CD4-positive, alpha-beta T cell (primary cell): ENCODE measurements around the gene KCTD21. TPM values are rescaled to one million over a fixed set of nuclear protein-coding genes. Genes with fewer than 3 reads are reported as not detected.

Experiments
- ATAC-seq: fragments of 200-7000 bp; cut with Tn5 transposase; one replicate; pipeline ENCODE4 v1.10.0; 2022; ENCODE audit warnings: mild to moderate bottlenecking; ENCODE audit not compliant: poor library complexity
- CTCF ChIA-PET: fragments of 350-600 bp; sonication (Branson Sonifier 250); formaldehyde crosslinking; loops from one replicate; lab custom pipeline; 2021; ENCODE audit warnings: antibody characterized with exemption, inconsistent platforms; lab: Charles Lee
- POLR2A ChIA-PET: fragments of 350-600 bp; sonication (Branson Sonifier 250); formaldehyde crosslinking; loops from one replicate; lab custom pipeline; 2021; ENCODE audit warnings: antibody characterized with exemption, inconsistent platforms; lab: Charles Lee
- DNase-seq, 14 experiments: peaks; one replicate each; pipeline ENCODE4 v3.0.0-alpha.2; 2013 to 2020; ENCODE audit warnings: mixed read lengths in 2 of 14
- H3K27ac ChIP-seq, 2 donors: one replicate each; pipeline versions ENCODE4 v1.5.1 to v1.7.0; 2013; ENCODE audit warnings: low read length in 2 of 2, low read depth in 1 of 2, mild to moderate bottlenecking in 1 of 2
- H3K27me3 ChIP-seq, 2 experiments: 1 replicate in 1 of 2; 2 replicates in 1 of 2; pipeline versions ENCODE4 v1.6.1 to v1.7.0; 2013; ENCODE audit warnings: low read length in 2 of 2, control low read depth in 1 of 2, mild to moderate bottlenecking in 1 of 2, moderate library complexity in 1 of 2; ENCODE audit not compliant: insufficient read depth in 2 of 2, control insufficient read depth in 1 of 2
- H3K36me3 ChIP-seq: one replicate; pipeline ENCODE4 v1.6.1; 2013; ENCODE audit warnings: low read length, control low read depth; ENCODE audit not compliant: insufficient read depth
- H3K4me1 ChIP-seq: one replicate; pipeline ENCODE4 v1.6.1; 2013; ENCODE audit warnings: low read length, control low read depth; ENCODE audit not compliant: insufficient read depth
- H3K4me3 ChIP-seq: one replicate; pipeline ENCODE4 v1.5.1; 2013; ENCODE audit warnings: mild to moderate bottlenecking, low read length, moderate library complexity
- H3K9me3 ChIP-seq, 2 experiments: 1 replicate in 1 of 2; 2 replicates in 1 of 2; pipeline versions ENCODE4 v1.6.1 to v1.7.0; 2013; ENCODE audit warnings: low read length in 2 of 2, mild to moderate bottlenecking in 2 of 2, control low read depth in 1 of 2, moderate library complexity in 1 of 2; ENCODE audit not compliant: control insufficient read depth in 1 of 2, insufficient read depth in 1 of 2
- H3K27ac Mint-ChIP-seq: one replicate; pipeline ENCODE4 v1.8.0; 2020; ENCODE audit warnings: mixed read lengths
- H3K27me3 Mint-ChIP-seq: one replicate; pipeline ENCODE4 v1.8.0; 2021; ENCODE audit warnings: mixed read lengths
- H3K36me3 Mint-ChIP-seq: one replicate; pipeline ENCODE4 v1.8.0; 2021; ENCODE audit warnings: low read depth, mixed read lengths
- H3K4me1 Mint-ChIP-seq: one replicate; pipeline ENCODE4 v1.8.0; 2021; ENCODE audit warnings: low read depth, mixed read lengths
- H3K4me3 Mint-ChIP-seq: one replicate; pipeline ENCODE4 v1.8.0; 2020; ENCODE audit warnings: mild to moderate bottlenecking, mixed read lengths
- H3K9me3 Mint-ChIP-seq: one replicate; pipeline ENCODE4 v1.8.0; 2020; ENCODE audit warnings: mixed read lengths
- CTCF ChIP-seq: fragments of 200-600 bp; IDR thresholded peaks from one replicate; pipeline ENCODE4 v1.8.0; 2022; ENCODE audit warnings: antibody characterized with exemption, mild to moderate bottlenecking
- intact Hi-C, 2 experiments: fragments of 100-400 bp; cut with DNase I in 1 of 2; cut with micrococcal nuclease in 1 of 2; formaldehyde crosslinking; loops; one replicate each; pipeline versions ENCODE4 v1.15.1 to v1.9.0; 2023 to 2025; cut with DNase I, micrococcal nuclease
- total RNA-seq, 174 experiments: library from RNA in 2 of 174; stranded (reverse) in 2 of 174; gene quantifications; one replicate each; pipeline ENCODE4 v1.2.3 and lab custom pipeline; 2021 to 2026

KCTD21 gene
- total RNA-seq, 2 experiments from 2014 or later, result 3.5 to 6.5 TPM

- Histone ChIP-seq H3K9me3 (no peaks in the 10 kb centered on the region), H3K27me3 (no peaks in the 10 kb centered on the region), H3K4me3 (peak overlapping the region; percentile 30), H3K36me3 (peaks cover 16% of the 10 kb centered on the region), H3K27ac (peak overlapping the region; percentile 53 to 98), H3K4me1 (peaks cover 64% of the 10 kb centered on the region)
- ChIA-PET CTCF (interaction anchor here (0.6 to 1.8 kb wide), 9 partner anchors 11 to 362 kb away, joined by 3 to 15 read pairs (median 4); partner anchors contain the start of genes ALG8, KCTD21 and USP35), POLR2A (interaction anchor here (0.6 to 4.3 kb wide), 6 partner anchors 9 to 362 kb away, joined by 3 to 51 read pairs (median 4); partner anchors contain the start of genes ALG8, INTS4, KCTD21 and USP35)
- ATAC-seq (peak; percentile 76), DNase-seq (peak; percentile 43 to 93 (median 60))
- no peak for TF ChIP-seq CTCF
- intact Hi-C loops, result loop anchor here (1.0 to 2.0 kb wide), 4 partner anchors 14 to 123 kb away; partner anchors contain the start of genes KCTD21 (in 2 of the 2), USP35 (in 2 of the 2), ALG8 (in 1 of the 2) and NDUFC2 (in 1 of the 2)
- no peaks in the 10 kb centered on the region for H3K9me3 Mint-ChIP-seq
- no peaks in the 10 kb centered on the region for H3K27me3 Mint-ChIP-seq
- H3K36me3 Mint-ChIP-seq, result peaks cover 26% of the 10 kb centered on the region
- H3K4me1 Mint-ChIP-seq, result peaks cover 51% of the 10 kb centered on the region
- H3K4me3 Mint-ChIP-seq, result peak overlapping the region; percentile 86
- peak overlapping the region; percentile 98 for H3K27ac Mint-ChIP-seq
These were observed 14.3 kb upstream of the KCTD21 start for GRCh38 chr11:78202733-78203167.

GRCh38 chr11:78201096-78201818, 12.8 kb upstream of the KCTD21 start:
- peaks cover 58% of the 10 kb centered on the region for H3K4me1 ChIP-seq
- no peaks in the 10 kb centered on the region for H3K27me3 ChIP-seq
- ATAC-seq (no peak), DNase-seq (peak in 3 of 14 experiments; percentile 26 to 47 (median 36))
- H3K4me3 ChIP-seq, result no peak overlapping the region
- no peaks in the 10 kb centered on the region for H3K9me3 ChIP-seq
- H3K36me3 Mint-ChIP-seq, result peaks cover 27% of the 10 kb centered on the region
- H3K27ac ChIP-seq, result peak overlapping the region; percentile 16 to 98
- intact Hi-C loops, result no loop called here
- H3K4me1 Mint-ChIP-seq, result peaks cover 52% of the 10 kb centered on the region
- no peaks in the 10 kb centered on the region for H3K27me3 Mint-ChIP-seq
- H3K36me3 ChIP-seq, result peaks cover 13% of the 10 kb centered on the region
- no peaks in the 10 kb centered on the region for H3K9me3 Mint-ChIP-seq
- TF ChIP-seq CTCF, result no peak
- peak overlapping the region; percentile 98 for H3K27ac Mint-ChIP-seq
- CTCF ChIA-PET, result interaction anchor here (1.3 to 1.8 kb wide), 3 partner anchors 11 to 62 kb away, joined by 3 to 5 read pairs (median 3); partner anchors contain the start of gene ALG8
- H3K4me3 Mint-ChIP-seq, result peak overlapping the region; percentile 50
- POLR2A ChIA-PET, result interaction anchor here (1.0 to 4.3 kb wide), 2 partner anchors 13 to 121 kb away, joined by 4 to 51 read pairs; partner anchors contain the start of genes KCTD21 and USP35

GRCh38 chr11:78200553-78200952, 12.1 kb upstream of the KCTD21 start:
- POLR2A ChIA-PET, result interaction anchor here (4.3 kb wide), 1 partner anchor 12 kb away, joined by 51 read pairs; the partner anchor contains the start of genes KCTD21 and USP35
- Histone ChIP-seq H3K9me3 (no peaks in the 10 kb centered on the region), H3K36me3 (peaks cover 13% of the 10 kb centered on the region), H3K4me3 (no peak overlapping the region), H3K4me1 (peaks cover 57% of the 10 kb centered on the region), H3K27me3 (no peaks in the 10 kb centered on the region), H3K27ac (peak overlapping the region in 1 of 2 donors; percentile 98)
- Mint-ChIP-seq H3K36me3 (peaks cover 26% of the 10 kb centered on the region), H3K4me1 (peaks cover 49% of the 10 kb centered on the region), H3K27ac (peak overlapping the region; percentile 98), H3K4me3 (no peak overlapping the region), H3K27me3 (no peaks in the 10 kb centered on the region), H3K9me3 (no peaks in the 10 kb centered on the region)
- intact Hi-C loops, result no loop called here
- CTCF ChIA-PET, result interaction anchor here (1.7 kb wide), 1 partner anchor 10 kb away, joined by 5 read pairs; no protein-coding TSS in a partner anchor
- ATAC-seq (no peak), DNase-seq (no peak)
- TF ChIP-seq CTCF, result no peak
